Esophagus muscularis mucosa (tissue), 4 donors: ENCODE data around the gene DUOXA2. TPM values are rescaled to one million over a fixed set of nuclear protein-coding genes. Genes with fewer than 3 reads are reported as not detected.

Experiments used
- DNase-seq: peaks from one replicate; pipeline ENCODE4 v3.0.0-alpha.2; 2017; ENCODE audit errors: extremely low spot score
- H3K27ac ChIP-seq, 4 donors: fragments of 200-600 bp; sonication (generic); replicated peaks in 1 of 4; 1 replicate in 3 of 4; 2 replicates in 1 of 4; pipeline ENCODE4 v1.5.1; 2016 to 2019; ENCODE audit warnings: mild to moderate bottlenecking in 1 of 4
- H3K27me3 ChIP-seq, 4 donors: fragments of 200-600 bp; sonication (generic); one replicate each; pipeline versions ENCODE4 v1.5.1 to v1.6.0; 2016 to 2019
- H3K36me3 ChIP-seq, 4 donors: fragments of 200-600 bp; sonication (generic); one replicate each; pipeline ENCODE4 v1.5.1; 2016 to 2019
- H3K4me1 ChIP-seq, 4 donors: fragments of 200-600 bp; sonication (generic); one replicate each; pipeline ENCODE4 v1.5.1; 2016 to 2019
- H3K4me3 ChIP-seq, 4 donors: fragments of 200-600 bp; sonication (generic); 1 replicate in 2 of 4; 2 replicates in 2 of 4; pipeline ENCODE4 v1.5.1; 2016 to 2019; ENCODE audit warnings: mild to moderate bottlenecking in 4 of 4, moderate library complexity in 1 of 4
- H3K9me3 ChIP-seq, 4 donors: fragments of 200-600 bp; sonication (generic); 1 replicate in 3 of 4; 2 replicates in 1 of 4; pipeline ENCODE4 v1.5.1; 2016 to 2019
- CTCF ChIP-seq, 3 experiments: fragments of 200-600 bp in 2 of 3; fragments of 450-650 bp in 1 of 3; sonication (generic) in 2 of 3; IDR thresholded peaks; one replicate each; pipeline ENCODE4 v1.5.1; 2017 to 2019; ENCODE audit warnings: antibody characterized with exemption in 3 of 3, mild to moderate bottlenecking in 2 of 3, moderate library complexity in 1 of 3
- EP300 ChIP-seq: sonication (generic); formaldehyde crosslinking; IDR thresholded peaks from one replicate; pipeline ENCODE4 v1.6.1; 2017; ENCODE audit warnings: antibody characterized with exemption
- POLR2A ChIP-seq: fragments of 450-650 bp; IDR thresholded peaks from one replicate; pipeline ENCODE4 v1.6.1; 2017; ENCODE audit warnings: antibody characterized with exemption, moderate library complexity, mild to moderate bottlenecking, low read depth
- POLR2AphosphoS5 ChIP-seq, 2 donors: sonication (generic); formaldehyde crosslinking; IDR thresholded peaks; one replicate each; pipeline ENCODE4 v1.6.1; 2017; ENCODE audit warnings: antibody characterized with exemption in 2 of 2
- WGBS: methylation state at CpG from one replicate; pipeline ENCODE4 v1.1.5; 2018; 5-methylcytosine and 5-hydroxymethylcytosine counted together
- intact Hi-C: fragments of 100-400 bp; cut with DNase I; formaldehyde crosslinking; loops from one replicate; pipeline ENCODE4 v1.15.1; 2023
- total RNA-seq, 4 donors: library from RNA; depleted of rRNA; stranded (reverse); fragments of >200 nt; gene quantifications; one replicate each; pipeline versions ENCODE4 v1.1.0 to v1.2.1, GENCODE V29; 2016

DUOXA2 gene
- total RNA-seq, 4 donors from 2014 or later: 0.42 to 0.52 TPM; not detected in 2

GRCh38 chr15:45157974-45158373 lies 43.8 kb downstream of the DUOXA2 start:
- Histone ChIP-seq H3K36me3 (no peaks in the 10 kb centered on the region), H3K4me3 (no peak overlapping the region), H3K9me3 (no peaks in the 10 kb centered on the region), H3K27ac (no peak overlapping the region), H3K4me1 (peaks cover 5 to 6% (median 6%) of the 10 kb centered on the region in 4 donors), H3K27me3 (no peaks in the 10 kb centered on the region)
- 68% methylated on average over 1 of the region's 1 CpG for WGBS
- intact Hi-C loops: no loop called here
- DNase-seq: no peak
- TF ChIP-seq POLR2AphosphoS5 (IDR thresholded peaks at IDR 0.05): no peak
- no peak for TF ChIP-seq EP300
- TF ChIP-seq CTCF (IDR thresholded peaks at IDR 0.05): no peak
- TF ChIP-seq POLR2A: no peak

GRCh38 chr15:45161666-45162065 lies 47.5 kb downstream of the DUOXA2 start:
- H3K9me3 ChIP-seq: peaks cover 0 to 2% (median 0%) of the 10 kb centered on the region in 4 donors
- intact Hi-C loops: loop anchor here (2.0 kb wide), 1 partner anchor 295 kb away; no protein-coding TSS in a partner anchor
- no peak overlapping the region for H3K27ac ChIP-seq
- no peaks in the 10 kb centered on the region for H3K36me3 ChIP-seq
- no peak for DNase-seq
- peaks cover 16 to 26% (median 20%) of the 10 kb centered on the region in 4 donors for H3K4me1 ChIP-seq
- TF ChIP-seq POLR2A (no peak), POLR2AphosphoS5 (IDR thresholded peaks at IDR 0.05) (no peak), CTCF (IDR thresholded peaks at IDR 0.05) (no peak), EP300 (no peak)
- H3K4me3 ChIP-seq: no peak overlapping the region
- H3K27me3 ChIP-seq: no peaks in the 10 kb centered on the region
- 92% methylated on average over 14 of the region's 14 CpGs for WGBS

- DNase-seq: no peak
- peak; percentile 36 to 38 for TF ChIP-seq POLR2AphosphoS5 (IDR thresholded peaks at IDR 0.05)
- no peak for TF ChIP-seq POLR2A
- TF ChIP-seq CTCF (IDR thresholded peaks at IDR 0.05): peak; percentile 79 to 89 (median 87)
- TF ChIP-seq EP300: no peak
- 10% methylated on average over 6 of the region's 7 CpGs for WGBS
- Histone ChIP-seq H3K27me3 (no peaks in the 10 kb centered on the region), H3K4me3 (no peak overlapping the region), H3K4me1 (peaks cover 17 to 39% (median 26%) of the 10 kb centered on the region in 4 donors), H3K9me3 (peaks cover 0 to 3% (median 0%) of the 10 kb centered on the region in 4 donors), H3K36me3 (no peaks in the 10 kb centered on the region), H3K27ac (no peak overlapping the region)
- intact Hi-C loops: loop anchor here (2.0 kb wide), 1 partner anchor 294 kb away; no protein-coding TSS in a partner anchor
Observed at GRCh38 chr15:45162771-45163507, 48.8 kb downstream of the DUOXA2 start.

DNA sequence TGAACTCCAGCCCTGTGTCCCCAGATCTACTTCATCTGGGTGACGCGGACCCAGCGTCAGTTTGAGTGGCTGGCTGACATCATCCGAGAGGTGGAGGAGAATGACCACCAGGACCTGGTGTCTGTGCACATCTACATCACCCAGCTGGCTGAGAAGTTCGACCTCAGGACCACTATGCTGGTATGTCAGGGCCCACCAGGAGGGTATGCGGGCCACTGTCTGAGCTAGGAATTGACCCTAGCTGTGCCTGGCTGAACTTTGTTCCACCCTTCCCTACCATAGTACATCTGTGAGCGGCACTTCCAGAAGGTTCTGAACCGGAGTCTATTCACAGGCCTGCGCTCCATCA lies 49.4 kb downstream of the DUOXA2 start:
- 66% methylated on average over 4 of the region's 9 CpGs for WGBS

DNA sequence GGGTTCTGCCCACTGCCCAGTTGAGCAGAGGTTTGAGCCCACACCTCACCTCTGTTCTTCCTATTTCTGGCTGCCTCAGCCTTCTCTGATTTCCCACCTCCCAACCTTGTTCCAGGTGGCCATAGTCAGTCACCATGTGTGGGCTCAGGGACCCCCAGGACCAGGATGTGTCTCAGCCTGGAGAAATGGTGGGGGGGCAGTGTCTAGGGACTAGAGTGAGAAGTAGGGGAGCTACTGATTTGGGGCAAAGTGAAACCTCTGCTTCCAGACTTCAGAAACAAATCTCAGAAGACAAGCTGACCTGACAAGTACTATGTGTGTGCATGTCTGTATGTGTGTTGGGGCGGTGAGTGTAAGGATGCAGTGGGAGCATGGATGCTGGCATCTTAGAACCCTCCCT lies 50.8 kb downstream of the DUOXA2 start:
- H3K9me3 ChIP-seq: peaks cover 0 to 3% (median 0%) of the 10 kb centered on the region in 4 donors
- no peak overlapping the region for H3K4me3 ChIP-seq
- no peak for DNase-seq
- no peaks in the 10 kb centered on the region for H3K36me3 ChIP-seq
- H3K4me1 ChIP-seq: peaks cover 17 to 47% (median 37%) of the 10 kb centered on the region in 4 donors
- H3K27ac ChIP-seq: no peak overlapping the region
- intact Hi-C loops: loop anchor here (2.0 kb wide), 1 partner anchor 114 kb away; no protein-coding TSS in a partner anchor
- TF ChIP-seq POLR2AphosphoS5 (IDR thresholded peaks at IDR 0.05): no peak
- TF ChIP-seq EP300: no peak
- TF ChIP-seq CTCF (IDR thresholded peaks at IDR 0.05): no peak
- TF ChIP-seq POLR2A: no peak
- no peaks in the 10 kb centered on the region for H3K27me3 ChIP-seq
- WGBS: 100% methylated on average over 1 of the region's 1 CpG

More for the DNA sequence above, 49.4 kb downstream of the DUOXA2 start:
- no peak for DNase-seq
- H3K27ac ChIP-seq: no peak overlapping the region
- peaks cover 0 to 3% (median 0%) of the 10 kb centered on the region in 4 donors for H3K9me3 ChIP-seq
- no peaks in the 10 kb centered on the region for H3K27me3 ChIP-seq
- H3K4me1 ChIP-seq: peaks cover 17 to 44% (median 32%) of the 10 kb centered on the region in 4 donors
- H3K36me3 ChIP-seq: no peaks in the 10 kb centered on the region
- TF ChIP-seq POLR2A: no peak
- TF ChIP-seq EP300: no peak
- TF ChIP-seq POLR2AphosphoS5 (IDR thresholded peaks at IDR 0.05): no peak
- intact Hi-C loops: loop anchor here (2.0 kb wide), 1 partner anchor 293 kb away; no protein-coding TSS in a partner anchor
- H3K4me3 ChIP-seq: no peak overlapping the region
